ENCODE measurements around the gene VPS11. TPM values are rescaled to one million over a fixed set of nuclear protein-coding genes. Genes with fewer than 3 reads are reported as not detected.
A peak's percentile ranks its signal among the peaks of the same experiment; 100 is the strongest.
"Not testable (repeated sequence)": the region's sequence is repeated elsewhere in the genome, so short reads cannot be mapped to it uniquely, and the experiment has no call there.

The VPS11 gene
- total and polyA plus RNA-seq, 8 donors = 14.2 to 47.4 (median 17.2) TPM

DNA sequence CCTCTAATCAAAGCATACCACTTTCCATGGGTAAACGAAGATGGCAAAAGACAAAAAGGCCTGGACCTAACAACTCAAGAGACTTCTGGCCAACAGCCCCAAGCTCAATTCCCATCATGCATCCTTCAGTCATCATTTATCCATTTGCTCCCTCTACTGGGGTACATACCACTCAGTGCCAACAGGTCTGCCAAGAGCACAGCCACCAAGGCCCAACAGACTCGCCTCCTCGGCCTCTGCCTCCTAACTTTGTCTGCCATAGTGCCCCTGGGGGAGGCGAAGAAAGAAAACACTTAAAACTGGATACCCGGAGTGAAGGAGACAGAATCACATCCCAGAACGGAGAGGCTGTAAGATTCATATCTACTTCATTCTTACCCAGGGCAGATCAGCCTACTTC, 11.7 kb upstream of the VPS11 start:
- no peak for ATAC-seq

GRCh38 chr11:119056421-119056999, 11.1 kb upstream of the VPS11 start:
- DNase-seq (peak; percentile 36 to 87 (median 64)), ATAC-seq (peak; percentile 9 to 27 (median 16)), FAIRE-seq (no peak)
- Histone ChIP-seq H3K4me1 (peaks cover 0 to 22% (median 0%) of the 10 kb centered on the region in 3 donors), H3K4me3 (peak overlapping the region; percentile 86 to 99 (median 90)), H3K27me3 (no peaks in the 10 kb centered on the region), H3K27ac (peak overlapping the region; percentile 60 to 83 (median 74)), H3K9me3 (no peaks in the 10 kb centered on the region), H3K36me3 (peaks cover 4 to 29% (median 24%) of the 10 kb centered on the region in 3 donors)
- intact Hi-C loops (cut with DNase I) = no loop called here
- TF ChIP-seq, protein P1, sequence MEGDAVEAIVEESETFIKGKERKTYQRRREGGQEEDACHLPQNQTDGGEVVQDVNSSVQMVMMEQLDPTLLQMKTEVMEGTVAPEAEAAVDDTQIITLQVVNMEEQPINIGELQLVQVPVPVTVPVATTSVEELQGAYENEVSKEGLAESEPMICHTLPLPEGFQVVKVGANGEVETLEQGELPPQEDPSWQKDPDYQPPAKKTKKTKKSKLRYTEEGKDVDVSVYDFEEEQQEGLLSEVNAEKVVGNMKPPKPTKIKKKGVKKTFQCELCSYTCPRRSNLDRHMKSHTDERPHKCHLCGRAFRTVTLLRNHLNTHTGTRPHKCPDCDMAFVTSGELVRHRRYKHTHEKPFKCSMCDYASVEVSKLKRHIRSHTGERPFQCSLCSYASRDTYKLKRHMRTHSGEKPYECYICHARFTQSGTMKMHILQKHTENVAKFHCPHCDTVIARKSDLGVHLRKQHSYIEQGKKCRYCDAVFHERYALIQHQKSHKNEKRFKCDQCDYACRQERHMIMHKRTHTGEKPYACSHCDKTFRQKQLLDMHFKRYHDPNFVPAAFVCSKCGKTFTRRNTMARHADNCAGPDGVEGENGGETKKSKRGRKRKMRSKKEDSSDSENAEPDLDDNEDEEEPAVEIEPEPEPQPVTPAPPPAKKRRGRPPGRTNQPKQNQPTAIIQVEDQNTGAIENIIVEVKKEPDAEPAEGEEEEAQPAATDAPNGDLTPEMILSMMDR (IDR thresholded peaks at IDR 0.05) = no peak
- WGBS, 2 donors = 1% methylated on average over 42 to 48 of the region's 48 CpGs

More for the DNA sequence above, 11.7 kb upstream of the VPS11 start:
- peaks cover 0 to 19% (median 0%) of the 10 kb centered on the region in 3 donors for H3K4me1 ChIP-seq
- H3K27me3 ChIP-seq = no peaks in the 10 kb centered on the region
- WGBS, 2 donors = 19 to 24% methylated on average over 6 of the region's 6 CpGs
- FAIRE-seq = no peak
- H3K9me3 ChIP-seq = no peaks in the 10 kb centered on the region
- no peak overlapping the region for H3K27ac ChIP-seq
- intact Hi-C loops (cut with DNase I) = no loop called here
- TF ChIP-seq, protein P1 (IDR thresholded peaks at IDR 0.05) = no peak
- peaks cover 4 to 35% (median 28%) of the 10 kb centered on the region in 3 donors for H3K36me3 ChIP-seq
- H3K4me3 ChIP-seq = peak overlapping the region; percentile 86 to 99 (median 90)
- peak in 1 of 6 donors; percentile 30 for DNase-seq

DNA sequence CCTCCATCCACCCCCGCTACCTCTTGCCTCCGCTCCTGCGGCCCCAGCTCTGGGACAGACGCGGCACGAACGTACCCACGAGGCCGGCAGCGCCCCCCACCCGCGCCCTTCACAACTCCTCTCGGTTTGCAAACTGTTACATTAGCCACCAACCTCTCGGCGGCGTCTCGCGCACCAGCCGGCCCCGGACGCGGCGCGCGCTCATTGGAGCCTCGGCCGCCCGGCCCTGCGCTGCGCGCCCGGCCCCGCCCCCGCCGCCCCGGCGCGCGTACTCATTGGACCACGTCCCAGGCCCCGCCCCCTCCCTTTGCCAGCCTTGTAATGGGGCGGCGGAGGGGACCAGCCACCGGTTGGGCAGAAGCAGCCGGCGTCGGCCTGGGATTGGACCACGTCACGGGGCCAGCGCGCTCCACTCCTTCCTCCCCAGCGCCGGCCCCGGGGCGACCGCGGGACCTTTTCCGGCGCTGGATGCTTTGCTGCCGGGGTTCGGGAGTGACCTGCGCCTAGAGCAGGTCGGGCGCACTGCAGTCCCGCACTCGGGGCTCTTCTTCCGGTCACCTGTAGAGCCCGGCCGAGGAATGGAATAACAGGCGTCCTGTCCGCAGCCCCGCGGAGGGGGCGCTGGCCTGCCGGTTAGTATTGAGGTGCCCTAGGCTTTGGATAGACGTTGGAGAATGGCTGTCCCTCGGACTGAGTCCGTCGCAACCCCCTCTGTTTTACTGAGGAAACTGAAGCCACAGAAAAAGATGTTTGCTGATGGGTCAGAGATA, 10.4 kb upstream of the VPS11 start, which contains the start of gene HYOU1:
HYOU1 (minus strand) TSS at position 206 of the 770 bp plus-strand sequence. CDS start 1,045 bp downstream, outside the sequence.
- peak; percentile 98 to 100 (median 98) for DNase-seq
- no peaks in the 10 kb centered on the region for H3K9me3 ChIP-seq
- peak within 1 kb of the TSS; percentile 86 to 99 (median 90) for H3K4me3 ChIP-seq
- peaks cover 4 to 23% (median 19%) of the 10 kb centered on the region in 3 donors for H3K36me3 ChIP-seq
- intact Hi-C loops (cut with DNase I) = no loop called here
- 0% methylated on average over 69 to 79 of the region's 79 CpGs for WGBS, 2 donors
- TF ChIP-seq, protein P1 (IDR thresholded peaks at IDR 0.05) = no peak
- no peaks in the 10 kb centered on the region for H3K27me3 ChIP-seq
- peak; percentile 89 to 96 (median 90) for ATAC-seq
- peaks cover 0 to 25% (median 0%) of the 10 kb centered on the region in 3 donors for H3K4me1 ChIP-seq
- peak within 1 kb of the TSS; percentile 70 to 95 (median 82) for H3K27ac ChIP-seq
- FAIRE-seq = no peak

GRCh38 chr11:119059128-119059527, 8.5 kb upstream of the VPS11 start:
- H3K4me1 ChIP-seq = peaks cover 0 to 33% (median 0%) of the 10 kb centered on the region in 3 donors
- H3K4me3 ChIP-seq; FAIRE-seq; H3K27ac ChIP-seq; ATAC-seq; intact Hi-C loops (cut with DNase I); H3K9me3 ChIP-seq; H3K27me3 ChIP-seq; H3K36me3 ChIP-seq: not testable (repeated sequence)
- 78 to 80% methylated on average over 20 to 31 of the region's 35 CpGs for WGBS, 2 donors
- peak in 1 of 6 donors; percentile 65 for DNase-seq

DNA sequence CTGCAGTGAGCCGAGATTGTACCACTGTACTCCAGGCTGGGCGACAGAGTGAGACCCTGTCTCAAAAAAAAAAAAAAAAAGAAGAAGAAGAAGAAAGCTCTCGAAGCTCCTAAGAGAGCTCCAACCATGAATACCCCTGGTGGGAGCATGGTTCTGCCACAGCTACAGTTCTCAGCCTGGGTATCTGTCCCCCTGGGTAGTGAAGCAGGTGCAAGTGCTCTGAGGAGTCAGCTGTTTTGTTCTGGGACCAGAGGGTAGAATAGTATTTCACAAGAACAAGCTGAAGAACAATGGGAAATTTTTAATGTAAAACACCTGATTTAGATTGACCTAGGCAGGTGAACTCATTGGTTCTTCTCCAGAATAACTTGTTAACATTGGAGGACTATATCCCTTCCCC, 6.4 kb upstream of the VPS11 start:
- H3K27ac ChIP-seq = peak overlapping the region; percentile 11 to 64 (median 30)
- peaks cover 0 to 23% (median 0%) of the 10 kb centered on the region in 3 donors for H3K4me1 ChIP-seq
- no peak overlapping the region for H3K4me3 ChIP-seq
- intact Hi-C loops (cut with DNase I) = no loop called here
- ATAC-seq (peak; percentile 24 to 51 (median 39)), DNase-seq (peak in 4 of 6 donors; percentile 49 to 79 (median 58)), FAIRE-seq (no peak)
- no peaks in the 10 kb centered on the region for H3K9me3 ChIP-seq
- TF ChIP-seq, protein P1 (IDR thresholded peaks at IDR 0.05) = no peak
- no peaks in the 10 kb centered on the region for H3K27me3 ChIP-seq
- no peaks in the 10 kb centered on the region for H3K36me3 ChIP-seq
- 36 to 42% methylated on average over 3 of the region's 3 CpGs for WGBS, 2 donors

Data from pancreas (tissue), 10 donors.